Loucy (cell line): ENCODE results near the gene EGFLAM.
A peak's percentile ranks its signal among the peaks of the same experiment; 100 is the strongest.

Experiments
- EZH2phosphoT487 ChIP-seq: fragments of 200-600 bp; IDR thresholded peaks from 2 replicates; pipeline ENCODE4 v1.6.1; 2018; ENCODE audit warnings: antibody characterized with exemption, mild to moderate bottlenecking, moderate library complexity, borderline replicate concordance
- TF ChIP-seq, protein P1 (sequence below): fragments of 200-600 bp; sonication (generic); conservative IDR thresholded peaks from 2 replicates; pipeline ENCODE4 v1.5.1; 2014; ENCODE audit warnings: mild to moderate bottlenecking, antibody characterized with exemption, low read length

DNA sequence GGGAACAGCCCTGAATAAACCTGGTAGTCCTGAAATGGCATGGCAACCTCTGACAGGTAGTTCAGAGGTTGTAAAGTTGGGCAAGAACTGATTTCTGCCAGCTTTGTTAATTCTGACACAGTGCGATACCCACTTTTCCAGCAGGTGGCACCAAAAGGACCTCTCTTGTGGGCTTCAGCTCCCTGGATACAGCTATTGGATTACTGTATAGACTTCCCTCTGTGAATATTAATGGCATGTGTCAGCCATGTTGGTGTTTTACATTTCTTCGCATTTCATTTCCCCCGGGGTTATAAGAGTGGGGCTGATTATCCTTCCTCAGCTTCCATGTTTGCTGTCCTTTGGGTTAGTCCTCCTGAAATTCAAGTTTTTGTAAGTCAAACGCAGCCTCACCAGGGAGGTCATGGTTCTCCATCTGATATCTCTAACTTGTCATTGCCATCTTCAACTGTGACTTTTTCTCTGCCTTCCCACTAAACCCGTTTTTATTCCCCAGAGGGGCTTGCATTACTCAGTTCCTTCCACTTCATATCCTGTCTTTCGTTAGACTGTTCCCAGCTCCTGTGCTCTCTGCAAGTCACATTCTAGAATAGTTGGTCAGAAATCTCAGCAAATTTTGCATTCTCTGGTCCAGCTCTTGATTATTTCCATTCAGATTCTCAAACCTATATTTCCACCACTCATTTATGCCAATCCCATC lies 162.5 kb downstream of the EGFLAM start:
- TF ChIP-seq, protein P1, sequence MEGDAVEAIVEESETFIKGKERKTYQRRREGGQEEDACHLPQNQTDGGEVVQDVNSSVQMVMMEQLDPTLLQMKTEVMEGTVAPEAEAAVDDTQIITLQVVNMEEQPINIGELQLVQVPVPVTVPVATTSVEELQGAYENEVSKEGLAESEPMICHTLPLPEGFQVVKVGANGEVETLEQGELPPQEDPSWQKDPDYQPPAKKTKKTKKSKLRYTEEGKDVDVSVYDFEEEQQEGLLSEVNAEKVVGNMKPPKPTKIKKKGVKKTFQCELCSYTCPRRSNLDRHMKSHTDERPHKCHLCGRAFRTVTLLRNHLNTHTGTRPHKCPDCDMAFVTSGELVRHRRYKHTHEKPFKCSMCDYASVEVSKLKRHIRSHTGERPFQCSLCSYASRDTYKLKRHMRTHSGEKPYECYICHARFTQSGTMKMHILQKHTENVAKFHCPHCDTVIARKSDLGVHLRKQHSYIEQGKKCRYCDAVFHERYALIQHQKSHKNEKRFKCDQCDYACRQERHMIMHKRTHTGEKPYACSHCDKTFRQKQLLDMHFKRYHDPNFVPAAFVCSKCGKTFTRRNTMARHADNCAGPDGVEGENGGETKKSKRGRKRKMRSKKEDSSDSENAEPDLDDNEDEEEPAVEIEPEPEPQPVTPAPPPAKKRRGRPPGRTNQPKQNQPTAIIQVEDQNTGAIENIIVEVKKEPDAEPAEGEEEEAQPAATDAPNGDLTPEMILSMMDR, result peak; percentile 90
- TF ChIP-seq EZH2phosphoT487, result no peak
